ENCODE results near the gene SPTBN5. TPM values are rescaled to one million over a fixed set of nuclear protein-coding genes. Genes with fewer than 3 reads are reported as not detected.
A peak's percentile ranks its signal among the peaks of the same experiment; 100 is the strongest.

SPTBN5 gene
- total RNA-seq, 1 donor from 2014 or later: 1.9 TPM

DNA sequence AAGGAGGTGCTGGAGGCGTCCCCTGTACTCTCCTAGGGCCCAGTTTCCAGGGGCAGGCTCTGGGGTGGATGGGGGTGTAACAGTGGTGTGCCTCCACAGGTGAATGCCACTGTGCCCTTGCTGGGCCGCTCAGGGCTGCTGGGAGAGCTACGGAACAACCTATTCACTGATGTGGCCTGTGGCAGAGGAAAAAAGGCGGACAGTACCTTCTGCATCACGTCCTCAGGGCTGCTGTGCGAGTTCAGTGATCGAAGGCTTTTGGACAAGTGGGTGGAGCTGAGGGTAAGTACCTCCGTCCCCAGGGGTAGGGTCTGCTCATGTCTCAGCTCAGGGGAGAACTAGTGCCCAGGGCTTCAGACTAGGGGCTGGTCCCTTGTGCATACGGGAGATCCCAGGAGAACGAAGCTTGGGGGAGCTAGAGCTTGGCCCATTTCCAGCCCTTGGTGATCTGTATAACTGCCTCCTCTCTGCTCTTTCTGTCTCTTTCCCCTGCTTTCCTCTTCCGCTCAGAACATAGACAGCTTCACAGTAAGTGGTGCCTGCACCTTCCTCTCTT is 81.0 kb downstream of the SPTBN5 start:
- intact Hi-C loops (cut with micrococcal nuclease): loop anchor here (5.0 kb wide), 1 partner anchor 271 kb away; the partner anchor contains the start of gene RPAP1
- Mint-ChIP-seq H3K27ac (no peak overlapping the region), H3K27me3 (ENCODE audit: insufficient read depth) (no peaks in the 10 kb centered on the region), H3K9me3 (no peaks in the 10 kb centered on the region), H3K36me3 (ENCODE audit: low read depth) (peaks cover 10% of the 10 kb centered on the region), H3K4me1 (ENCODE audit: low read depth) (peaks cover 24% of the 10 kb centered on the region), H3K4me3 (no peak overlapping the region)
- DNase-seq (ENCODE audit: low spot score): no peak

DNA sequence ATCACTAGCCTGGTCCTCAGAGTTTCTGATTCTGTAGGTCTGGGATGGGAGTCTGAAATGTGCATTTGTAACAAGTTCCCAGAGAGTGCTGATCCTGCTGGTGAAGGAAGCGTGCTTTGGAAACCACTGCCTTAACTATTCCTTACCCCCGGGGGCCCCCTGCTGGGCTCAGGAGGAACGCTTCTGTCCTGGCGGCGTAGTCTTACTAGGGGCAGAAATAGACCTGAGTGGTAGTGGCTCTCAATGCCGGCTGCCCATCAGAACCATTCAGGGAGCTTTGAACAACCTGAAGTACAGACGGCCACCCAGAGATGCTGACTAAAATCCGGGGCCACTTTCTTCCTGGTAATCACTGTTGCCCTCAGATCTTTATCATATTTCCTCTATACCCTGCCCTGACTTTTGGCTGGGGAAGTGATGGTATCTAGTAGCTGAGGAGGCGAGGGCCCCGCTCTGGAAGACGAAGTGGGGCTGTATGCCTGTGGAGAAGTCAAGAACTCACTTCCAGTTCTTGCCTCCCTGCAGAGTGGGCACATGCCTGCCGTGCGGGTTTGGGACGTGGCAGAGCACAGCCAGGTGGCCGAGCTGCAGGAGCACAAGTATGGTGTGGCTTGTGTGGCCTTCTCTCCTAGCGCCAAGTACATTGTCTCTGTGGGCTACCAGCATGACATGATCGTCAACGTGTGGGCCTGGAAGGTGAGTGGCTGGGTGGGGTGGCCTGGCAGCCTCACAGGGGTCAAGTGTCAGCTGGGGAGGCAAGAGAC is 82.2 kb downstream of the SPTBN5 start:
- peak; percentile 61 for DNase-seq (ENCODE audit: low spot score)
- H3K9me3 Mint-ChIP-seq: no peaks in the 10 kb centered on the region
- H3K27ac Mint-ChIP-seq: no peak overlapping the region
- no peak overlapping the region for H3K4me3 Mint-ChIP-seq
- H3K36me3 Mint-ChIP-seq (ENCODE audit: low read depth): peaks cover 6% of the 10 kb centered on the region
- H3K27me3 Mint-ChIP-seq (ENCODE audit: insufficient read depth): no peaks in the 10 kb centered on the region
- intact Hi-C loops (cut with micrococcal nuclease): loop anchor here (1.0 to 5.0 kb wide), 9 partner anchors 17 to 345 kb away; partner anchors contain the start of genes JMJD7, MAPKBP1 and RPAP1
- peaks cover 24% of the 10 kb centered on the region for H3K4me1 Mint-ChIP-seq (ENCODE audit: low read depth)

DNA sequence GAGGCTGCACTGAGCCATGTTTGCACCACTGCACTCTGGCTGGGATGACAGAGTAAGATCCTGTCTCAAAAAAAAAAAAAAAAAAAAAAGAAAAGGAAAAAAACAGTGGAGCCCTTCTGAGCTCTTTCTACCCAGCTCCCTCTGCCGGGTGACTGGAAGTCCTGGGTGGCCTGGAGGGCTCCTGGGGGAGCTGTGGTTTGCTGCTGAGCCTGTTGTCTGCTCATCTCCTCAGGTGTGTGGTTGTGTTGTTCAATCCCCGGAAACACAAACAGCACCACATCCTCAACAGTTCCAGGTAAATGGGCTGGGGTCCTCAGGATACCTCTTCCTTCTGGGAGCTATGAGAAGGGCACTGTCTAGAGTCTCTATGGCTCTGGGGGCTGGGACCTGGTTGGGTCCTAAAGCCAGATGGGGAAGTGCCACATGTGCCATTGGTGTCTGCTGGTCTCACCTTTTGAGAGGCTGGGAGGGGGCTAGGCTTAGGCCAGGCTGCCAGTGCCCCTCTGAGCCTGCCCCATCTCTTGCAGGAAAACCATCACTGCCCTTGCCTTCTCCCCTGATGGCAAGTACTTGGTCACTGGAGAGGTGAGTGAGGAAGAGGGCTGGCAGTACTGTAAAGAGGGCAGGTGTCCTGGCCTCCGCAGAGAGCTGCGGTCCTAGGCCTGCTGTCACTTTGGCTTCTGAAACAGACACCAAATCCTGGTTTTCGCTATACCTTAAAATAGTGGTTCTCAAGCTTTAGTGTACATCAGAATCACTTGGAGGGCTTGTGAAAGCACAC is 83.0 kb downstream of the SPTBN5 start:
- no peak for DNase-seq (ENCODE audit: low spot score)
- peaks cover 24% of the 10 kb centered on the region for H3K4me1 Mint-ChIP-seq (ENCODE audit: low read depth)
- no peak overlapping the region for H3K27ac Mint-ChIP-seq
- peak overlapping the region; percentile 6 for H3K4me3 Mint-ChIP-seq
- intact Hi-C loops (cut with micrococcal nuclease): loop anchor here (1.0 to 5.0 kb wide), 9 partner anchors 17 to 345 kb away; partner anchors contain the start of genes JMJD7, MAPKBP1 and RPAP1
- H3K9me3 Mint-ChIP-seq: no peaks in the 10 kb centered on the region
- H3K27me3 Mint-ChIP-seq (ENCODE audit: insufficient read depth): no peaks in the 10 kb centered on the region
- H3K36me3 Mint-ChIP-seq (ENCODE audit: low read depth): peaks cover 2% of the 10 kb centered on the region

DNA sequence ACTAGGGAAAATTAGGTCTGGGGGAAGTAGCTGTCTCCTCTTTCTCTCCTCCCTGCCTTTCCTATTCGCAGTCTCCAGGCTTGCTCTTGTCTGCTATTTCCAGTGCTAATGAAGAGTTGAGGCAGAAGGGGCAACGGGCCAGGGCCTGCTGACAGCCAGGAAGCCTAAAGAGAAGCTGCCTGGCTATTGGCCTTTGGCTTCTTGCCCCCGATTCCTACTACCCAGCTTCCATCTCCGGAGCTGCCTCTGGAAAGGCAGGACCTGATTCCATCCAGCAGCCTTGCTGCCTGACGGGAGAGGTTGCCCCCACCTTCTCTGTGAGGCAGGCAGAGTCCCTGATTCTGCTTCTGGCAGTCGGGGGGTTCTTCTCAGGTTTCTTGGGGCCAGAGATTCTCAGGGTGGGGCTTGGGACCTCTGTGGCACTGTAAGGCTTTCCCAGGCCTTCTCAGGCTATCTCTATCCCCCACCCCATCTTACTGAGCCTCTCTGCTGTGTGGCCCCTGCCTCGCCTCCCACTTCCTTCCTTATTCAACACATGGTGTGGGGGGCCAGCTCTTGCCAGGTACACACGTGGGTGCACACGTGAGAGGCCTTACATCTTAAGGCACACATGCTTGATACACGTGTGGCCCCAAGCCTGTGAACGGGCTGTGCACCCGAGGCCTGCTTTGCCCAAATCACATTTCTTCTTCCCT is 84.2 kb downstream of the SPTBN5 start:
- Mint-ChIP-seq H3K27ac (no peak overlapping the region), H3K9me3 (no peaks in the 10 kb centered on the region), H3K36me3 (ENCODE audit: low read depth) (no peaks in the 10 kb centered on the region), H3K27me3 (ENCODE audit: insufficient read depth) (no peaks in the 10 kb centered on the region), H3K4me3 (no peak overlapping the region), H3K4me1 (ENCODE audit: low read depth) (peaks cover 28% of the 10 kb centered on the region)
- intact Hi-C loops (cut with micrococcal nuclease): loop anchor here (2.0 to 5.0 kb wide), 2 partner anchors 19 to 267 kb away; partner anchors contain the start of gene RPAP1
- DNase-seq (ENCODE audit: low spot score): no peak

DNA sequence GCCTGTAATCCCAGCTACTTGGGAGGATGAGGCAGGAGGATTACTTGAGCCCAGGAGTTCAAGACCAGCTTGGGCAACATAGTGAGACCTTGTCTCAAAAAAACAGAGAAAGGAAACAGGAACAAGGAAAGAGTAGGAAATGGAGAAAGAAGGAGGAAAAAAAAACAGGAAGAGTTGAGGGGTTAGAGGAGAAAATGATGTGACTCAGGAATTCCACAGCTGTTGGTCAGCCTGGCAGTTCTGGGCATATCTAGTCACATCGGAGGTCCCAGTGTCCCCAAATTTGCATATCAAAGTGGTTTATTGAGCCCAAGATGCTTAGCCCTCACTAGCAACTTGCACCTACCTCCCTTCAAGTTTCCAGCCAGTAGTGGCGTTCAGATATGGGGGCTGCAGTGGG is 84.7 kb downstream of the SPTBN5 start:
- H3K36me3 Mint-ChIP-seq (ENCODE audit: low read depth): no peaks in the 10 kb centered on the region
- H3K4me3 Mint-ChIP-seq: no peak overlapping the region
- peaks cover 33% of the 10 kb centered on the region for H3K4me1 Mint-ChIP-seq (ENCODE audit: low read depth)
- H3K27me3 Mint-ChIP-seq (ENCODE audit: insufficient read depth): no peaks in the 10 kb centered on the region
- no peak overlapping the region for H3K27ac Mint-ChIP-seq
- intact Hi-C loops (cut with micrococcal nuclease): no loop called here
- no peaks in the 10 kb centered on the region for H3K9me3 Mint-ChIP-seq
- no peak for DNase-seq (ENCODE audit: low spot score)

DNA sequence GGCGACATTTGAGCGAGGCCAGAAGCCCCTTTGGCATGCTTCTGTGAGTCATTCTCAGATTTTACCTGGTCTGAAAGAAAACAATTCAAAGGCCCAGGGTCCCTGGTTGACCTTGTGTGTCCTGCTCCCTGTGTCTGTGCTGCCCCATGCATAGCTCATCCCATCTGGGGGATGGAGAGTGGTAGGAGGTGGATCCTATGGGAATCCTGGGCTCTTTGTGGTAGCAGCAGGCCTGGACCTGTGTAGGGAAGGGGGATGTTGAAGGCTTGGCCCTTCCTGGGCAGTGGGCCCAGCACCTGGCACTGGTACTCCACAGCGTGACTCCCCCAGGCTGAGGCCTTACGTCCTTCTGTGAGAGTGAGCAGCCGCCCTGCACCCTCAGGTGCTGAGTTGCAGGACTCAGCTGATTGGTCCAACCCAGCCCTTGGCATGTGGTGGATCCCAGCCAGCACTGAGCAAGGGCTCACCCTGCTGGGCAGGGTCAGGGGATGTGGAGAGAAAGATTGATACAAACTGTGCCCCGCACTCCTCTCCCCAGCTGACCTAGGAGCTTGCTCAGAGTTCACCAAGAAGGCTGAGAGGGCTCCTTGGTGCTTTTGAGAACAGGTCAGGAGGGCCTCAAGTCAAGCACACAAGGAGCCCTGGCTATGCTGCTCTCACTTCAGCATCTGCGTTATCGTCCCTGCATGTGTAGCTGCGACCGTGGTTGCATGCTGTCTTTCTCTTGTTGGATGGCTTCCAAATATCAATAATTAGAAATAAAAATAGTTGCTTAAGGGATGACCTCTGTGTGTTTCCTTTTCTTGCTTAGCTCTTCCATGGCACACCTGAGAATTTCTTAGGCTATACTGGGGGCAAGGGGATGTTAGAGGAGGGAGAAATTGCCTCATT is 87.3 kb downstream of the SPTBN5 start:
- DNase-seq (ENCODE audit: low spot score): no peak
- Mint-ChIP-seq H3K4me3 (no peak overlapping the region), H3K4me1 (ENCODE audit: low read depth) (peaks cover 27% of the 10 kb centered on the region), H3K27me3 (ENCODE audit: insufficient read depth) (no peaks in the 10 kb centered on the region), H3K36me3 (ENCODE audit: low read depth) (no peaks in the 10 kb centered on the region), H3K9me3 (no peaks in the 10 kb centered on the region), H3K27ac (no peak overlapping the region)
- intact Hi-C loops (cut with micrococcal nuclease): no loop called here

DNA sequence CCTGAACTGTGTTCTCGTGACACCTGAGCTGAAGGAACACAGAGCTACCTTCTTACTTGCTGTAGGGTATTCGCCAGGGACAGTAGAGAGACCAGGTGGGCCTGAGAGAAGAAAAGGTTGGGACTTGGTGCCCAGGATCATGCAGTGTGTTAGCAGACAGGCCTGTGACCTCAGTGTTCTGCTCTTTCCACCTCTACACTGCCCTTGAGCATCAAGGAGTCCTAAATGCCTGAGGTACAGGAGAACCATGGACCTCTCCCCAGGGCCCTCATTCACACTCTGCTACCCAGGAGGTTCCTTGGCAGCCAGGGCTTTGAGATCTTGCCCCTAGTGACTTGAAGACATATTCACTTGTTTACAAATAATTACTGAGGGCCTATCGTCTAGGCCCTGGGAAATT is 88.1 kb downstream of the SPTBN5 start:
- no peak for DNase-seq (ENCODE audit: low spot score)
- H3K27me3 Mint-ChIP-seq (ENCODE audit: insufficient read depth): no peaks in the 10 kb centered on the region
- intact Hi-C loops (cut with micrococcal nuclease): no loop called here
- no peak overlapping the region for H3K4me3 Mint-ChIP-seq
- H3K9me3 Mint-ChIP-seq: no peaks in the 10 kb centered on the region
- H3K4me1 Mint-ChIP-seq (ENCODE audit: low read depth): peaks cover 19% of the 10 kb centered on the region
- no peak overlapping the region for H3K27ac Mint-ChIP-seq
- no peaks in the 10 kb centered on the region for H3K36me3 Mint-ChIP-seq (ENCODE audit: low read depth)

DNA sequence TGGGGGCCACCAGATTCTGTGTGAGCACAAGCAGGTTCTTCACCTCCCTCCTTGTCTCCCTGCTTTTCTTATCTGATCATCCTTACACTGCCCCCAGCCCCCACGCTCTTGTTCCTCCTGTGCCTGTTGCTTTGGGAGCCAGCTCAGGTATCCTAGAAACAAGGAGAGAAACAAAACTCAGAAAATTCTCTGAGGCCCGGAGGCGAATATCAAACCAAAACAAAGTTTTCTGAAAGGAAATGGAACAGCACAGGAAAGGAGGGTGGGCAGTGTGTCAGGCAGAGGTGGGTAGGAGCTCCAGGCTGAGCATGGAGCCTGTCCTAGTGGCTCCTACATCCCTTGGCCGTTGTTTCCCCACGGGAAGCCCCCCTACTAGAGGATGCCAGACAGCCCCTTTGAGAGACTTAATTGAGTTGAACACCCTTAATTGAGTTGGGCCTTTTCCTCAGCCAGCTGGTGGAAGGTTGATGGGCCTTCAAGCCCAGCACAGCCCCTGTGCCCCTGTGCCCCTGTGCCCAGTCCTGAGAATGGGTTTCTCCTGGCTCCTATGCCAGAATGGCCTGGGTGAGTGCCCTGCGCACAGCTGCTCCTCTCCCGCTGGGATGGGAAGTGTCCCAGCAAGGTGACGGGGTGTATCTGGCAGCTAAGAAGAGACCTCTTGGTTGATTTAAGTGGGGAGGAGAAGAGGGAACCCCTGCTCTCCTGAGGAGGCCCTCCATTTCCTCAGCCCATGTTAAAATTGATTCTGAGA is 88.8 kb downstream of the SPTBN5 start:
- Mint-ChIP-seq H3K9me3 (no peaks in the 10 kb centered on the region), H3K4me1 (ENCODE audit: low read depth) (peaks cover 13% of the 10 kb centered on the region), H3K27me3 (ENCODE audit: insufficient read depth) (no peaks in the 10 kb centered on the region), H3K36me3 (ENCODE audit: low read depth) (no peaks in the 10 kb centered on the region), H3K4me3 (no peak overlapping the region), H3K27ac (peak overlapping the region; percentile 9)
- intact Hi-C loops (cut with micrococcal nuclease): no loop called here
- DNase-seq (ENCODE audit: low spot score): no peak

DNA sequence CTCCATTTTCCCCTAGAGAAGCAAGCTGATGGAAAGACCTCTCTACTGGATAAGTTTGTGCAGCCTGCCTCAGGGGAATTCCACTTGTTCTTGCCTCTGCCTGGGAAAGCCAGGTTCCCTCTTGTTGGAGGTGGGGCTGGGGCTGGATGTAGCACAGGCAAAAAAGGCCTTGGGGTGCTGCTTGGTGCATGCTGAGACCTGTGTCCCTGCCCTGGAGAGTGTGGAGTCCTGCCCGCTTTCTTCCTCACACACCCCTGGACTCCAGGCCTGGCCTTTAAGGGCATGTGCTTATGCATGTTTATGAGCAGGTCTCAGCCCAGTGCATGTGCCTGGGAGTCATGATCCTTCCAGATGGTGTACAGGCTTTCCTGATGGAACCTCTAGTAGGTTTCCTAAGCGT is 89.5 kb downstream of the SPTBN5 start:
- H3K4me3 Mint-ChIP-seq: no peak overlapping the region
- H3K36me3 Mint-ChIP-seq (ENCODE audit: low read depth): no peaks in the 10 kb centered on the region
- no peaks in the 10 kb centered on the region for H3K9me3 Mint-ChIP-seq
- H3K27ac Mint-ChIP-seq: no peak overlapping the region
- intact Hi-C loops (cut with micrococcal nuclease): no loop called here
- H3K4me1 Mint-ChIP-seq (ENCODE audit: low read depth): peaks cover 17% of the 10 kb centered on the region
- no peak for DNase-seq (ENCODE audit: low spot score)
- no peaks in the 10 kb centered on the region for H3K27me3 Mint-ChIP-seq (ENCODE audit: insufficient read depth)

DNA sequence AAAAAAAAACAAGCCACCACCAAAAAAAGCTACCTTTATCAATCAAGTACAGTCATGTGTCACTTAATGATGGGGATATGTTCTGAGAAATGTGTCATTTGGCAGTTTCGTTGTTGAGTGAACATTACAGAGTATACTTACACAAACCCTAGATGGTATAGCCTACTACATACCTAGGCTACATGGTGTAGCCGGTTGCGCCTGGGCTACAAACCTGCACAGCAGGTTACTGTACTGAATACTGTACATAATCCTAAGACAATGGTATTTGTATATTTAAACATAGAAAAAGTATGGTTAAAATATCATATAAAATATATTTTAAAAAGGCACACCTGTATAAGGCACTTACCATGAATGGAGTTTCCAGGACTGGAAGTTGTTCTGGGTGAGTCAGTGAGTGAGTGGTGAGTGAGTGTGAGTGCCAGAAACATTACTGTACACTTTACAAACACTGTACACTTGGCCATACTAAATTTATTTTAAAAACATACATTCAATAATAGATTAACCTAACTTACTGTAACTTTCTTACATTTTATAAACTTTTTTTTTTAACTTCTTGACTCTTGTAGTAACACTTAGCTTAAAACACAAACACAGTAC is 91.9 kb downstream of the SPTBN5 start:
- no peak for DNase-seq (ENCODE audit: low spot score)
- H3K27ac Mint-ChIP-seq: no peak overlapping the region
- no peaks in the 10 kb centered on the region for H3K36me3 Mint-ChIP-seq (ENCODE audit: low read depth)
- H3K9me3 Mint-ChIP-seq: no peaks in the 10 kb centered on the region
- no peaks in the 10 kb centered on the region for H3K27me3 Mint-ChIP-seq (ENCODE audit: insufficient read depth)
- no peak overlapping the region for H3K4me3 Mint-ChIP-seq
- peaks cover 27% of the 10 kb centered on the region for H3K4me1 Mint-ChIP-seq (ENCODE audit: low read depth)
- intact Hi-C loops (cut with micrococcal nuclease): no loop called here

DNA sequence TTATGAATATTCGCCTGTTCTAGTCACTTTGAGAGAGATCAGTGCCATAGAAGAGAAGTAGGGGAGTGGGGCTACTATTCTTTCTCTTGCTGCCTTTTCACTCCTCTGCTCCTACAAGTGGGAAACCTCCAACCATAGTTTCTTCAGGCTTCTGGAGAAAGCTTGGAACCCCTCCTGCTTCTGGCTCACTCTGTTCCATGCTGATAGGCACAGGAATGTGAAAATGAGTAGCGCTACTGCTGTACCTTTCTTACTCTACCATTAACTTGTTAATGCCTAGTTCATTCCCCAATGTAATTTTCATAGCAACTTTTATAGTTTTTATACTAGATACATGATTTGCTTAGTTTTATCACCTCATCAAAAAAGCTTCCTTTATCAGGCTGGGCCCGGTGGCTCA is 92.7 kb downstream of the SPTBN5 start:
- no peak for DNase-seq (ENCODE audit: low spot score)
- no peaks in the 10 kb centered on the region for H3K9me3 Mint-ChIP-seq
- H3K27me3 Mint-ChIP-seq (ENCODE audit: insufficient read depth): no peaks in the 10 kb centered on the region
- no peak overlapping the region for H3K4me3 Mint-ChIP-seq
- intact Hi-C loops (cut with micrococcal nuclease): no loop called here
- H3K27ac Mint-ChIP-seq: no peak overlapping the region
- H3K4me1 Mint-ChIP-seq (ENCODE audit: low read depth): peaks cover 30% of the 10 kb centered on the region
- H3K36me3 Mint-ChIP-seq (ENCODE audit: low read depth): no peaks in the 10 kb centered on the region

Data from activated T-helper 1 cell treated with anti-CD3 and anti-CD28 coated beads, Interleukin-12 subunit alpha, Interleukin-12 subunit beta, Interleukin-2, Interleukin-4 antibody, amounts not matched to agents 30 ng/mL and 10 ng/mL and 1 ng/mL, durations not matched to agents 14 hours and 24 hours and 36 hours (primary cell).